GM12878 (cell line): ENCODE data around the gene TMEM11.

Experiments
- ASH2L ChIP-seq: fragments of 300-600, 200-600 bp; sonication (generic); IDR thresholded peaks from 2 replicates; pipeline ENCODE4 v1.6.1; 2017; ENCODE audit warnings: low read depth, mild to moderate bottlenecking, borderline replicate concordance
- ELK1 ChIP-seq: IDR thresholded peaks from 2 replicates; pipeline ENCODE4 v1.6.1; 2012; ENCODE audit warnings: low read depth, low read length, improper control_type of control experiment
- FOXM1 ChIP-seq: IDR thresholded peaks from 2 replicates; pipeline ENCODE4 v1.6.1; 2012; ENCODE audit warnings: low read depth, mild to moderate bottlenecking, inconsistent platforms, low read length, moderate library complexity
- SMC3 ChIP-seq: IDR thresholded peaks from 2 replicates; pipeline ENCODE4 v1.6.1; 2011; ENCODE audit warnings: low read length, improper control_type of control experiment, borderline replicate concordance
- SPI1 ChIP-seq: IDR thresholded peaks from 2 replicates; pipeline ENCODE4 v1.6.1; 2011; ENCODE audit warnings: low read depth, mild to moderate bottlenecking, low read length, moderate library complexity, borderline replicate concordance; ENCODE audit not compliant: insufficient read depth
- YBX1 ChIP-seq: fragments of 450-650 bp; IDR thresholded peaks from 2 replicates; pipeline ENCODE4 v1.6.1; 2016; ENCODE audit warnings: antibody characterized with exemption
- ZBTB33 ChIP-seq: fragments of 450-650 bp; IDR thresholded peaks from 2 replicates; pipeline ENCODE4 v1.6.1; 2017; ENCODE audit warnings: mild to moderate bottlenecking

GRCh38 chr17:21176773-21177395, 37.1 kb downstream of the TMEM11 start:
- no peak for TF ChIP-seq ELK1
- TF ChIP-seq SMC3 = no peak
- no peak for TF ChIP-seq ASH2L
- no peak for TF ChIP-seq SPI1
- no peak for TF ChIP-seq YBX1
- no peak for TF ChIP-seq ZBTB33
- no peak for TF ChIP-seq FOXM1
